Neural cell (in vitro differentiated cells): Measurements from ENCODE around the gene PRADC1. TPM values are rescaled to one million over a fixed set of nuclear protein-coding genes. Genes with fewer than 3 reads are reported as not detected.

Experiments used
- H2AFZ ChIP-seq: fragments of 200-600, 300-800 bp; sonication (generic), shearing (Covaris generic); 2 replicates; pipeline ENCODE4 v1.6.0; 2014; ENCODE audit warnings: low read depth, mild to moderate bottlenecking, antibody characterized with exemption, low read length, moderate library complexity
- H3F3A ChIP-seq: fragments of 200-600 bp; shearing (Covaris generic); 2 replicates; pipeline ENCODE4 v1.6.1; 2016; ENCODE audit warnings: mild to moderate bottlenecking, moderate library complexity, mixed read lengths, antibody characterized with exemption, low read length; ENCODE audit not compliant: insufficient read depth, poor library complexity, severe bottlenecking
- H3K27ac ChIP-seq: fragments of 200-600, 300-800 bp; sonication (generic), shearing (Covaris generic); 2 replicates; pipeline ENCODE4 v1.5.1; 2014; ENCODE audit warnings: mild to moderate bottlenecking, low read length, moderate library complexity
- H3K27me3 ChIP-seq: fragments of 300-800, 200-600 bp; sonication (generic), shearing (Covaris generic); 2 replicates; pipeline ENCODE4 v1.6.0; 2014; ENCODE audit warnings: mild to moderate bottlenecking, low read depth, low read length, moderate library complexity; ENCODE audit not compliant: insufficient read depth
- H3K36me3 ChIP-seq: fragments of 300-800, 200-600 bp; sonication (generic), shearing (Covaris generic); 2 replicates; pipeline ENCODE4 v1.5.1; 2014; ENCODE audit warnings: mild to moderate bottlenecking, antibody characterized with exemption, low read length, moderate library complexity; ENCODE audit not compliant: insufficient read depth
- H3K4me2 ChIP-seq: fragments of 300-800, 200-600 bp; sonication (generic), shearing (Covaris generic); 2 replicates; pipeline ENCODE4 v1.6.0; 2014; ENCODE audit warnings: mild to moderate bottlenecking, low read length
- H3K4me3 ChIP-seq: fragments of 300-800, 200-600 bp; sonication (generic), shearing (Covaris generic); 2 replicates; pipeline ENCODE4 v1.5.1; 2014; ENCODE audit warnings: mild to moderate bottlenecking, low read length, moderate library complexity
- H3K79me2 ChIP-seq: fragments of 200-600 bp; shearing (Covaris generic); replicated peaks from 2 replicates; pipeline ENCODE4 v1.6.0; 2014; ENCODE audit warnings: mild to moderate bottlenecking, low read length, moderate library complexity; ENCODE audit not compliant: insufficient read depth
- H3K9ac ChIP-seq: fragments of 300-800, 200-600 bp; sonication (generic), shearing (Covaris generic); 2 replicates; pipeline ENCODE4 v1.6.1; 2016; ENCODE audit warnings: mild to moderate bottlenecking, low read length, mixed read lengths
- H3K9me2 ChIP-seq: fragments of 200-600 bp; shearing (Covaris generic); 2 replicates; pipeline ENCODE4 v1.6.1; 2016; ENCODE audit warnings: mild to moderate bottlenecking, low read length, mixed read lengths; ENCODE audit not compliant: insufficient read depth
- H3K9me3 ChIP-seq: fragments of 200-600, 300-800 bp; sonication (generic), shearing (Covaris generic); 2 replicates; pipeline ENCODE4 v1.6.1; 2016; ENCODE audit warnings: mild to moderate bottlenecking, mixed run types, low read length, moderate library complexity, mixed read lengths
- H4K20me1 ChIP-seq: fragments of 200-600 bp; shearing (Covaris generic); 2 replicates; pipeline ENCODE4 v1.6.1; 2016; ENCODE audit warnings: mild to moderate bottlenecking, mixed run types; ENCODE audit not compliant: insufficient read depth
- EP300 ChIP-seq: fragments of 450-650 bp; conservative IDR thresholded peaks from 2 replicates; pipeline ENCODE4 v1.6.1; 2014; ENCODE audit warnings: antibody characterized with exemption, mild to moderate bottlenecking, moderate library complexity; ENCODE audit not compliant: poor library complexity, severe bottlenecking
- EZH2 ChIP-seq: fragments of 200-600, 300-800 bp; shearing (Covaris generic), sonication (generic); IDR thresholded peaks from 2 replicates; pipeline ENCODE4 v1.6.1; 2014; ENCODE audit warnings: antibody characterized with exemption, low read length, borderline replicate concordance, mild to moderate bottlenecking; ENCODE audit not compliant: insufficient read depth, poor library complexity, severe bottlenecking
- MXI1 ChIP-seq: fragments of 450-650 bp; conservative IDR thresholded peaks from 2 replicates; pipeline ENCODE4 v1.6.1; 2014; ENCODE audit warnings: antibody characterized with exemption, mild to moderate bottlenecking; ENCODE audit not compliant: poor library complexity, severe bottlenecking
- POLR2AphosphoS5 ChIP-seq: IDR thresholded peaks from 2 replicates; pipeline ENCODE4 v1.6.1; 2012
- RAD21 ChIP-seq: fragments of 450-650 bp; conservative IDR thresholded peaks from 2 replicates; pipeline ENCODE4 v1.6.1; 2014; ENCODE audit warnings: antibody characterized with exemption, mild to moderate bottlenecking, moderate library complexity
- SMC3 ChIP-seq: fragments of 450-650 bp; conservative IDR thresholded peaks from 2 replicates; pipeline ENCODE4 v1.6.1; 2014; ENCODE audit warnings: antibody characterized with exemption, mild to moderate bottlenecking, moderate library complexity; ENCODE audit not compliant: poor library complexity
- TAF1 ChIP-seq: IDR thresholded peaks from 2 replicates; pipeline ENCODE4 v1.6.1; 2012; ENCODE audit warnings: low read depth
- polyA plus RNA-seq: library from polyadenylated mRNA; depleted of rRNA; stranded (reverse); fragments of >200 nt; gene quantifications from 2 replicates; pipeline ENCODE4 v1.2.3, GENCODE V29; 2014
- TF ChIP-seq, protein P1 (sequence below): fragments of 450-650 bp; IDR thresholded peaks from 2 replicates; pipeline ENCODE4 v1.5.1; 2014; ENCODE audit warnings: antibody characterized with exemption, mild to moderate bottlenecking, moderate library complexity; ENCODE audit not compliant: poor library complexity, severe bottlenecking
- TF ChIP-seq, protein P2 (sequence below): IDR thresholded peaks from 2 replicates; pipeline ENCODE4 v1.6.1; 2012; ENCODE audit warnings: borderline replicate concordance

PRADC1 gene
- polyA plus RNA-seq, 1 donor from 2014 or later: 36.5 TPM

DNA sequence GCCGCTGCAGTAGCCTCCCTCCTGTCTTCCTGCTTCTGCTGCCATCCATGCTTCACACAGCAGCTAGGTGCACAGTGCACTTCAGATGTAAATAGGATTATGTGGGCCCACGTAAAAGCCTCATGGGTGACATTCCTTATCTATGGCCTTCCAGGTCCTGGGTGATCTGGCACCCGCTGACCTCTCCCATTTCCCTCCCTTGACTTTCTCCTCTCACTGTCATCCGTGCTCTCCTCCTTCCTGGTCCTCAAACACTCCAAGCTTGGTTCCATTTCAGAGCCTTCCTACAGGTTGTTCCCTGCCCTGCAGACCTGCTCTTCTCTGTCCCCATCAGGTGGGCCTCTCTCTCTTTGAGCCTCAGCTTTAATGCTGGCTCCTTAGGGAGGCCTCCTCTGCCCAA is 23.0 kb downstream of the PRADC1 start:
- H4K20me1 ChIP-seq: no peaks in the 10 kb centered on the region
- H3K36me3 ChIP-seq: no peaks in the 10 kb centered on the region
- no peak overlapping the region for H2AFZ ChIP-seq
- H3F3A ChIP-seq: no peaks in the 10 kb centered on the region
- no peak overlapping the region for H3K4me3 ChIP-seq
- no peaks in the 10 kb centered on the region for H3K9me3 ChIP-seq
- no peak overlapping the region for H3K27ac ChIP-seq
- no peak overlapping the region for H3K9ac ChIP-seq
- no peak overlapping the region for H3K4me2 ChIP-seq
- no peaks in the 10 kb centered on the region for H3K9me2 ChIP-seq
- no peaks in the 10 kb centered on the region for H3K79me2 ChIP-seq
- peaks cover 7% of the 10 kb centered on the region for H3K27me3 ChIP-seq
- TF ChIP-seq EP300 (no peak), POLR2AphosphoS5 (no peak), SMC3 (no peak), TAF1 (no peak), EZH2 (no peak), MXI1 (no peak), RAD21 (no peak)
- TF ChIP-seq, protein P1, sequence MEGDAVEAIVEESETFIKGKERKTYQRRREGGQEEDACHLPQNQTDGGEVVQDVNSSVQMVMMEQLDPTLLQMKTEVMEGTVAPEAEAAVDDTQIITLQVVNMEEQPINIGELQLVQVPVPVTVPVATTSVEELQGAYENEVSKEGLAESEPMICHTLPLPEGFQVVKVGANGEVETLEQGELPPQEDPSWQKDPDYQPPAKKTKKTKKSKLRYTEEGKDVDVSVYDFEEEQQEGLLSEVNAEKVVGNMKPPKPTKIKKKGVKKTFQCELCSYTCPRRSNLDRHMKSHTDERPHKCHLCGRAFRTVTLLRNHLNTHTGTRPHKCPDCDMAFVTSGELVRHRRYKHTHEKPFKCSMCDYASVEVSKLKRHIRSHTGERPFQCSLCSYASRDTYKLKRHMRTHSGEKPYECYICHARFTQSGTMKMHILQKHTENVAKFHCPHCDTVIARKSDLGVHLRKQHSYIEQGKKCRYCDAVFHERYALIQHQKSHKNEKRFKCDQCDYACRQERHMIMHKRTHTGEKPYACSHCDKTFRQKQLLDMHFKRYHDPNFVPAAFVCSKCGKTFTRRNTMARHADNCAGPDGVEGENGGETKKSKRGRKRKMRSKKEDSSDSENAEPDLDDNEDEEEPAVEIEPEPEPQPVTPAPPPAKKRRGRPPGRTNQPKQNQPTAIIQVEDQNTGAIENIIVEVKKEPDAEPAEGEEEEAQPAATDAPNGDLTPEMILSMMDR: no peak
- TF ChIP-seq, protein P2, sequence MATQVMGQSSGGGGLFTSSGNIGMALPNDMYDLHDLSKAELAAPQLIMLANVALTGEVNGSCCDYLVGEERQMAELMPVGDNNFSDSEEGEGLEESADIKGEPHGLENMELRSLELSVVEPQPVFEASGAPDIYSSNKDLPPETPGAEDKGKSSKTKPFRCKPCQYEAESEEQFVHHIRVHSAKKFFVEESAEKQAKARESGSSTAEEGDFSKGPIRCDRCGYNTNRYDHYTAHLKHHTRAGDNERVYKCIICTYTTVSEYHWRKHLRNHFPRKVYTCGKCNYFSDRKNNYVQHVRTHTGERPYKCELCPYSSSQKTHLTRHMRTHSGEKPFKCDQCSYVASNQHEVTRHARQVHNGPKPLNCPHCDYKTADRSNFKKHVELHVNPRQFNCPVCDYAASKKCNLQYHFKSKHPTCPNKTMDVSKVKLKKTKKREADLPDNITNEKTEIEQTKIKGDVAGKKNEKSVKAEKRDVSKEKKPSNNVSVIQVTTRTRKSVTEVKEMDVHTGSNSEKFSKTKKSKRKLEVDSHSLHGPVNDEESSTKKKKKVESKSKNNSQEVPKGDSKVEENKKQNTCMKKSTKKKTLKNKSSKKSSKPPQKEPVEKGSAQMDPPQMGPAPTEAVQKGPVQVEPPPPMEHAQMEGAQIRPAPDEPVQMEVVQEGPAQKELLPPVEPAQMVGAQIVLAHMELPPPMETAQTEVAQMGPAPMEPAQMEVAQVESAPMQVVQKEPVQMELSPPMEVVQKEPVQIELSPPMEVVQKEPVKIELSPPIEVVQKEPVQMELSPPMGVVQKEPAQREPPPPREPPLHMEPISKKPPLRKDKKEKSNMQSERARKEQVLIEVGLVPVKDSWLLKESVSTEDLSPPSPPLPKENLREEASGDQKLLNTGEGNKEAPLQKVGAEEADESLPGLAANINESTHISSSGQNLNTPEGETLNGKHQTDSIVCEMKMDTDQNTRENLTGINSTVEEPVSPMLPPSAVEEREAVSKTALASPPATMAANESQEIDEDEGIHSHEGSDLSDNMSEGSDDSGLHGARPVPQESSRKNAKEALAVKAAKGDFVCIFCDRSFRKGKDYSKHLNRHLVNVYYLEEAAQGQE: no peak

DNA sequence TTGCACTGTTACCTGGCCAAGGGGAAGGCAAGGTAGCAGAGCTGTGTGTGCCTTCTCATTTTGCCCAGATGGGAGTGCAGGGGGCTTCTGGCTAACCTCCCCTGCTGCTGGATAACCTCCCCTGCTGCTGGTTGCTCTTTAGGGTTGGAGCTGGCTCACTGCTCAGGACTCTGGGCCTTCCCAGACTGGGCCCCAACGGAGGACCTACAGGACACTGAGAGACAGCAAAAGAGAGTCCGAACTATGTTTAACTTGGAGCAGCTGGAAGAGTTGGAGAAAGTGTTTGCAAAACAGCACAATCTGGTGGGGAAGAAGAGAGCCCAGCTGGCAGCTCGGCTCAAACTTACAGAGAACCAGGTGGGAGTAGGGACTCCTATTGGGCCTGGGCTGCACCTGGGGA is 24.8 kb downstream of the PRADC1 start:
- Histone ChIP-seq H3K9me2 (no peaks in the 10 kb centered on the region), H3K9me3 (no peaks in the 10 kb centered on the region), H3K4me2 (no peak overlapping the region), H3F3A (no peaks in the 10 kb centered on the region), H2AFZ (no peak overlapping the region), H3K27me3 (peaks cover 23% of the 10 kb centered on the region), H4K20me1 (no peaks in the 10 kb centered on the region), H3K36me3 (no peaks in the 10 kb centered on the region), H3K27ac (no peak overlapping the region), H3K79me2 (no peaks in the 10 kb centered on the region), H3K9ac (no peak overlapping the region), H3K4me3 (no peak overlapping the region)
- TF ChIP-seq, protein P1: no peak
- no peak for TF ChIP-seq EZH2
- no peak for TF ChIP-seq MXI1
- no peak for TF ChIP-seq POLR2AphosphoS5
- TF ChIP-seq EP300: no peak
- TF ChIP-seq RAD21: no peak
- no peak for TF ChIP-seq TAF1
- TF ChIP-seq, protein P2: no peak
- no peak for TF ChIP-seq SMC3
